ENCODE data around the gene IFI44L.

IFI44L gene

DNA sequence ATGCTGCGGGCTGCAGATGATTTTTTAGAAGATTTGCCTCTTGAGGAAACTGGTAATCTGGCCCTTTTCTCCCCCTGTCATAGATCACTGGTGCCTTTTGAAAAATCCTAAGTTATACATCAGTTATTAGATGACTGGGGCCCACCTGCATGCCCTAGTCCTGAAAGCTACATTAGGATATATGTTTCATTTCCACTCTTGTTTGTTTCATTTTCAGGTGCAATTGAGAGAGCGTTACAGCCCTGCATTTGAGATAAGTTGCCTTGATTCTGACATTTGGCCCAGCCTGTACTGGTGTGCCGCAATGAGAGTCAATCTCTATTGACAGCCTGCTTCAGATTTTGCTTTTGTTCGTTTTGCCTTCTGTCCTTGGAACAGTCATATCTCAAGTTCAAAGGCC lies 21.3 kb downstream of the IFI44L start:
- DNase-seq (ENCODE audit: low read depth in 2 of 2) = no peak

DNA sequence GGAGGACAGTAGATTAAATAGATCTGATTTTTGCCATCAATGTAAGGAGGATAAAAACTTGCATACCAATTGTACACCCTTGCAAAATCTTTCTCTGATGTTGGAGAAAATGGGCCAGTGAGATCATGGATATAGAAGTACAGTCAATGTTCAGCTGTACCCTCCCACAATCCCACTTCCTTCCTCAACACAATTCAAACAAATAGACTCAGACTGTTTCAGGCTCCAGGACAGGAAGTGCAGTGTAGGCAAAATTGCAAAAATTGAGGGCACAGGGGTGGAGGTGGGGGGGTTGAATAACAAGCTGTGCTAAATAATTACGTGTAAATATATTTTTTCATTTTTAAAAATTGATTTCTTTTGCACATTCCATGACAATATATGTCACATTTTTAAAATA lies 25.5 kb downstream of the IFI44L start:
- no peak for DNase-seq (ENCODE audit: low read depth in 2 of 2)

DNA sequence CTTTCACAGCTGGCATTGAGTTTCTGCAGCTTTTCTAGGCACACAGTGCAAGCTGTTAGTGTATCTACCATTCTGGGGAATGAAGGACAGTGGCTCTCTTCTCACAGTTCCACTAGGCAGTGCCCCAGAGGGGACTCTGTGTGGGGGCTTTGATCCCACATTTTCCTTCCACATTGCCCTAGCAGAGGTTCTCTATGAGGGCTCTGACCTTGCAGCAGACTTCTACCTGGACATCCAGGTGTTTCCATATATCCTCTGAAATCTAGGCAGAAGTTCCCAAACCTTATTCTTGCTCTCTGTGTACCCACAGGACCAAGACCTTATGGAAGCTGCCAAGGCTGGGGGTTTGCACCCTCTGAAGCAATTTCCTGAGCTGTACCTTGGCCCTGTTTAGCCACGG lies 27.0 kb downstream of the IFI44L start:
- DNase-seq (ENCODE audit: low read depth in 2 of 2) = no peak

DNA sequence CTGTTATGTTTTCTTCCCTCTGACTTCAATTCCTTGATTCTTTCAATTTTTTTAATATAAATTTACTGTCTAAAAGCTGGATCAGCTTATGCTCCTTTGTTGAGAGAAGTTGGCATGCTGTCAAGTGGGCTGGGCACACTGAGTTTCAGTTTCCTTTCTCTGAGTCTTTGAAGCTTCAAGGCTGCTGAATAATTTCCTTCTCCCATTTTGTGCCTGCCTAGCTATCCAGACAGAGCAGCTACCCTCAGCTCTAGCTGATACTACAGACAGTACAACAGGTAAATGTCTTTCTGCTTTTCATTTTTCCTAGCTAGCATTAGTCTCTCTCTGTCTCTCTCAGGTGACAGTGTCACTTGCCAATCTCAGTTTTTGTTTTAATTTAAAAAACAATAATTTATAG lies 29.4 kb downstream of the IFI44L start, which contains the start of gene IFI44:
Gene IFI44, plus strand, starts transcription at position 204 of the 400 bp plus-strand sequence. CDS start 365 bp downstream, outside the sequence.
- DNase-seq (ENCODE audit: low read depth in 2 of 2) = peak; percentile 41 to 49

DNA sequence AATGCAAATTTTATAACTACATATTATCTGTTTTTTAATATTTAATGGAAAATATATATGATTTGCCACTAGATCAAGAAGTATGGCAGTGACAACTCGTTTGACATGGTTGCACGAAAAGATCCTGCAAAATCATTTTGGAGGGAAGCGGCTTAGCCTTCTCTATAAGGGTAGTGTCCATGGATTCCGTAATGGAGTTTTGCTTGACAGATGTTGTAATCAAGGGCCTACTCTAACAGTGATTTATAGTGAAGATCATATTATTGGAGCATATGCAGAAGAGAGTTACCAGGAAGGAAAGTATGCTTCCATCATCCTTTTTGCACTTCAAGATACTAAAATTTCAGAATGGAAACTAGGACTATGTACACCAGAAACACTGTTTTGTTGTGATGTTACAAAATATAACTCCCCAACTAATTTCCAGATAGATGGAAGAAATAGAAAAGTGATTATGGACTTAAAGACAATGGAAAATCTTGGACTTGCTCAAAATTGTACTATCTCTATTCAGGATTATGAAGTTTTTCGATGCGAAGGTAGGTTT lies 29.9 kb downstream of the IFI44L start:
- DNase-seq (ENCODE audit: low read depth in 2 of 2) = no peak

DNA sequence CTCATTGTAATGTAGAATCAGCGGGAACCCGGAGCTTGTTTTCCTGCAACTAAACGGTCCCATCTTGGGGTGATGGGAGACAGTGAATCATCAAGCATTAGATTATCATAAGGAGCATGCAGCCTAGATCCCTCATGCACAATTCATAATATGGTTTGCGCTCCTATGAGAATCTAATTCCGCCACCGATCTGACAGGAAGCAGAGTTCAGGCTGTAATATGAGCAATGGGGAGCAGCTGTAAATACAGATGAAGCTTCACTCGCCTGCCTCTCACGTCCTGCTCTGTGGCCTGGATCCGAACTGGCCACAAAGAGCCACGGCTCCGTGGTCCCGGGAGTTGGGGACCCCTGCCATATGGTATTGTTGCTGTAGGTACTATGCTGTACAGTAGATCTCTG lies 31.0 kb downstream of the IFI44L start:
- DNase-seq (ENCODE audit: low read depth in 2 of 2) = no peak

DNA sequence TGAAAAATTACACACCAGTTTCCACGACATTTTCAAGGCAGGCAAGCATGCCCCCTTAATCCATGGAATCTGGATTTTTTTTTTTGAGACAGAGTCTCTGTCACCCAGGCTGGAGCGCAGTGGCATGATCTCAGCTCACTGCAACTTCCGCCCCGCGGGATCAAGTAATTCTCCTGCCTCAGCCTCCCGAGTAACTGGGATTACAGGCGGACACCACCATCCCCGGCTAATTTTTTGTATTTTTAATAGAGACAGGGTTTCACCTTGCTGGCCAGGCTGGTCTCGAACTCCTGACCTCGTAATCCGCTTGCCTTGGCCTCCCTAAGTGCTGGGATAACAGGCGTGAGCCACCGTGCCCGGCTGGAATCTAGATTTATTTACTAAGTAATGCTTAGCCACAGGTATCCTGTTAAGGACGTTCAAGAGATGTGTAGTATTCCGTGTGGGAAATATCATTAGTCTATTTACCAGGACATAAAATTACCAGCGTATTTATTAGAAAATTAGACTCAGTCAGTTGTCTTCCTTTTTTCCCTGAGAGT lies 31.8 kb downstream of the IFI44L start:
- DNase-seq (ENCODE audit: low read depth in 2 of 2) = no peak

DNA sequence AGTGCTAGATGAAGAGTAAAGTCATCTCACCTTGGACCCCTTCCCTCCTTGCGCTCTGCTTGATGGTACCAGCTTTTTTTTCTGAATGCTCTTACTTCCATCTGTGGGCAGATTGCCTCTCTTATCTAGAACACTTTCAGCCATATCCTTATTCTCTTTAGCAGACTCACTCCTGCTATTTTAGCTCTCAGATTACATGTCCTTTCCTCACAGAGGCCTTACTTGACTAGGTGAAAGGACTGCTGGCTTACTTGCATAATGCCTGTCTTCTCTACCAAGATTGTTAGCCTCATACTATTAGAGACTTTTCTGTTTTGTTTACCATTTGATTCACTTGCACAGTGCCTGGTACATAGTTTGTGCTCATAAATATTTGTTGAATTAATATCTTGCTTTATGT lies 38.7 kb downstream of the IFI44L start:
- no peak for DNase-seq (ENCODE audit: low read depth in 2 of 2)

DNA sequence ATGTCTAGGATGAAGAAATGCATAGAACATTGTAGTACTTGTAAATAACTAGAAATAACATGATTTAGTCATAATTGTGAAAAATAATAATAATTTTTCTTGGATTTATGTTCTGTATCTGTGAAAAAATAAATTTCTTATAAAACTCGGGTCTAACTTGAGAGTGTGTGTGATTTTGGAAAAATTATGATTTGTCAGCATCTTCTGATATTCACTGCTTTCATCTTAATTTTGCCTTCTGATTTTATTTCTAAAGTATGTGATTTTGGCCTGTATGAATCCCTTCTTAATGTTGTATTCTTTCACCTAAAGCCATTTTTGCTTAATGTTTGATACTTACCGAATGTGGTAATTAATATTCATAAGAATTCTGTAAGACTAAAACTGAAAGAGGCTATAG lies 43.7 kb downstream of the IFI44L start:
- DNase-seq (ENCODE audit: low read depth in 2 of 2) = no peak

DNA sequence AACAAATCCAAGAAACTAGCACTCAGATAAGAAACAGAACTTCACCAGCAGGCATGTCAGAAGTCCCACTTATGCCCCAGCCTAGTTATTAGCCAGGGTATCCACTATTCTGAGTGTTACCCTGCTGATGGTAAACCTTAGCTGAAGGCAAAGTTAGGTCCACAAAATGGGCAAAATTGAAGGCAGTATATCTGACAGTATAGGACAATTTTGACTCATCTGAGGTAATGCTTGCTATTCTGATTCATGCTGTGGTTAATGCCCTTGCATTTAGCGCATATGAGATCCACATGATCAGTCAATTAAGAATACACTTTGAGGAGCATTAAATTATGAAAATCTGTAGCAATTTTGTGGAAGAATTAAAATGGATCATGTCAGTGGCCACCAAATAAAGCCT lies 44.5 kb downstream of the IFI44L start:
- no peak for DNase-seq (ENCODE audit: low read depth in 2 of 2)

DNA sequence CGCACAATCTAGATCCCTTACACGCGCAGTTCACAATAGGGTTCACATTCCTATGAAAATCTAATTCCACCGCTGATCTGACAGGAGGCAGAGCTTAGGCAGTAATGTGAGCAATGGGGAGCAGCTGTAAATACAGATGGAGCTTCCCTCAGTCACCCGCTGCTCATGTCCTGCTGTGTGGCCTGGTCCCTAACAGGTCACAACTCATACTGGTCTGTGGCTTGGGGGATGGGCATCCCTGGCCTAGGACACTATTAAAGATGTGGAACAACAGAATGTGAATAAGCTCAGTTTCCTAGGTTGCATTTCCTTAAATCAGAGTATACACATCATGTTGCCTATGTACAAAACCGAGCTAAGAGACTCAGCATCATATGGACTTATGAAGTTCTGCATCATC lies 45.6 kb downstream of the IFI44L start:
- DNase-seq (ENCODE audit: low read depth in 2 of 2) = no peak

DNA sequence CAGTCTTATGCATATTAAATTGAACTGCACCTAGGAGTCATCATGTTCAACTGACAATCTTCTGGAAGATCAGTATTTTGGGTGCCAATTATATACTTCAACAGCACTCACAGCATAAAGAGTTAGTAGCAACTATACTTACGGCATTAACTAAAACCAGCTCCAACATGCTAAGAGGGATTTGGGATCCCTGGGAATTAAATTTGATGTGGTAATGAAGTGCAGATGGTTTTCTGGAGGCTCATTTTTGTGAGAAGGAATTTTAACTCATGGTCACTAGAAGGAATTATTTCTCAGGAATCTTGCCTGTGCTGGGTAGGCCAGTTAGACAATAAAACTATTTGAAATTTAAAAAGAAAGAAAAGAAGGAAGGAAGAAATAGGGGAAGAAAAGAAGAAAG lies 47.7 kb downstream of the IFI44L start:
- DNase-seq (ENCODE audit: low read depth in 2 of 2) = no peak

DNA sequence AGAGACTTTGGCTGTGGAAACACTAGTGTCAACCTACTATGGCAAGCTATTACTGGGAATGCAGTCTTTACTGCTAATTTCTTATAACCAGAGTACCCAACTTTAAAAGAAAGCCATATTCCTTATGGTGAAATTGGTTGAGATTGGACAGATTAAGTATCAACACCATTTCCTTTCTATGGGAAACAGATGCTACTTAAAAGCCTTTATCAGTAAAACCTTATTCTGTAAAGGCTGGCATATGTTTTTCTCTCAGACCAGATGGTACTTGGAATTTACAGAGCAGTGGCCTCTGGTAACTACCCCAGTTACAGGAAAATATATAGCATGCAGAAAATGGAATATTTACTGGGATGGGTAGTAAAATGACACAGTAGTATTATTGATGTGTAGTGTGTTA lies 48.2 kb downstream of the IFI44L start:
- DNase-seq (ENCODE audit: low read depth in 2 of 2) = no peak

DNA sequence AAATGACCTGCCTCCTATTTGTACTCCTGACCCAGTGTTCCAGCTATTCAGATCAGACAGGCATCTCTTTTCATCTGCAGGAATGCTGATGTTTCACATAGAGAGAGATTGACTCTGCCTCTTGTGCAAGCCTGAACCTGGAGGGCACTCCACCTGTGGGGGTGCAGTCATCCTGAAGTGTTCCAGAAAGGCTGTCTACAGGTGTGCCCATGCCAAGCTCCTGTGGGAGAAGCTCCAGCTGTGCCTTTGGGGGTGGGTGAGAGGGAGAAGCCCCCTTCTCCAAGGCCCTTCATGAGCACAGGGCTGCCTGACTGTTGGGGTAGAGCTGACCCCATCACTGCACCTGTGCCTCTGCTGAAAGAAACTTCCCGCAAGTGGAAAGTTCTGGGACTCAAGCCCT lies 52.2 kb downstream of the IFI44L start:
- DNase-seq (ENCODE audit: low read depth in 2 of 2) = no peak

DNA sequence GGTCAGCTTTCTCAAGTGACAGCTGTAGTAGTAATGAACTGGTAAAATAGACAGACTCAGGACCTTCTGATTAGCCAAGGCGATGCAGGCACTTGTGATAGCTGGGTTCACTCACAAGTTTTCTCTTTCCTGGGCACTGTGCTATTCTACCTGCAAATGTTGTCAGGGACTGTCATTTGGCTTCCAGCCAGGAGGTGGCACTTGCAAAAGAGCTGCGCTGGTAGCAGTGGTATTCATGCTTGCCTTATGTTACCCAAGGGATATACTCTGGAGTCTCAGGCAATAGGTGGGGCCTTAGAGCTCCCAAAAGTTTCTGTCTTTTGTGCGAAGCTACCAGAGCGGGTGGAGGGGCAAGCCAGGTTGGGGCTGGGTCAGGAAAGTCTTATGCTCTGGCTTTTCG lies 52.9 kb downstream of the IFI44L start:
- no peak for DNase-seq (ENCODE audit: low read depth in 2 of 2)

DNA sequence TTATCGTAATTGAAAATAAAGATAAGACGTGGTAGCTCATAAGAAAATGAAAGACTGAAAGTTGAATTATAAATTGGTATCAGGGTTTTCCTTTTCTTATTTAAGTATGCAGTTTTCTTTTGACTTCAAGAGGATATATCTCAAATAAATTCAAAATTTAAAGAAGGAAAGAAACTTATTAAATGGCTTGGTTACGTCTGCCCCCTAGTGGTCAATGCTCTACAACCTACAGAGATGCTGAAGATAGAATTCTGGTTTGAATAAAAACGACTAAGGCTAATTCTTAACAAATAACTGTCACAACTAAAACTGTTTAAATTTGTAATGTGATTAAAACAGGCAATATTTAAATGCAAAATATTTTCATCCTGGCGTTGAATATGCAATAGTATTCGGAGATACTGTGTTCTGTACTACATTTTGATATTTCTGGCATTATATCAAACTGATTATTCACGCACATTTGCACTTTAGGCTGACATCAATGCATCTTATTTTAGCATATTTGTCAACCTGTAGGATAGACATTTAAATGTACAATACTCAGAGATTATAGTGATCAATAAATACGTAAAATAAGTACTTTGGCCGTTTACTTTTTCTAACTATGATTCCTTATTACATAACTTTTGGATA lies 56.2 kb downstream of the IFI44L start:
- DNase-seq (ENCODE audit: low read depth in 2 of 2) = peak; percentile 15 to 53

DNA sequence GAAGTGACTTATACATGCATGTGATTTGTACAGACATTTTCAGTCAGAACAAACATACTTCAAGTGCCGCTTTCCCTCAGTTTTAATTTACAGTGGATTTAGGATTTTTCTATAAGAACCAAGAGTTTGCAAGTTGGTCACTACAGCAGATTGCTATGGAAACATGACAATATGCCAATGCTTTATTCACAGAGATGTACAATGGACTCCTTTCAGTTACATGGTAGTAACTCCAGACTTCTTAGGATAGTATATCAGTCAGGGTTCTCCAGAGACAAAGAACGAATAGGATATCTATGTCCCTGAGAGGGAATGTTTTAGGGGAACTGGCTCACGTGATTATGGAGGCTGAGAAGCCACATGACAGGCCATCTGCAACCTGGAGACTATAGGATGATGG lies 56.7 kb downstream of the IFI44L start:
- no peak for DNase-seq (ENCODE audit: low read depth in 2 of 2)

DNA sequence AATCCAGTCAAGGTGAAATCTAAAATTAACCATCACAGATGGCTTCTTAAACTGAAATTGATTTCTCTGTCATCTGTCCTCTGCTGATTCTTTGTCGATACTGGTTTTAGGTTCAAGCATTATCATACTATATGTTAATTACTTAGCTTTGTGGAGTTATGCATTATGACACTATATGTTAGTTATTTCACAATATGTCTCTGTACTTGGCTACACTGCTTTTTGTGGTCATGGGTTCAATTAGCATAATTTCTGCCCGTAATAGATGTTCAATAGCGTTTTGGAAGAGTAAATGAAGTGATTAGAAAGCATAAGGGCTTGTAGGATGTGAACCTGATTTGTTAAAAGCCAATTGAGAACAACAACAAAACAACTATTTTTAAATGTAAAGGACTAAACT lies 57.5 kb downstream of the IFI44L start:
- no peak for DNase-seq (ENCODE audit: low read depth in 2 of 2)

DNA sequence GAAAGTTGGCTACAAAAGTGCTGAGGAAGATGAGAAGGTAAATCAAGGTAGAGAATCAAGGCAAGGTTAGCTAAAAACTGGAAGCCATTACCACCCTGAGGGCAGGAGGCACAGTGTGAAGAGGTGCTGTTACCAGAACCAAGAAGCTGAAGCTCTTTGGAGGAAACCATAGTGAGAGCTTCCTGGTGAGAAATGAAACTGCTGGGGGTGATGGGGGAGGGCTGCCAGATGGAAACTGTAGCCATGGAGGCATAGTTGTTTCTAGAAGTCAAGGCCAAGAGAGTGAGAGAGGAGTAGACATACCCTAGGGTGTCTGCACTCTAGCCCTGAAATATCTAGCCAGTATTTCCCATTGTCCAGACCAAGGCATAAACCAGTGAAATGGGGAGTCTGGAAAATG lies 58.1 kb downstream of the IFI44L start:
- DNase-seq (ENCODE audit: low read depth in 2 of 2) = no peak

DNA sequence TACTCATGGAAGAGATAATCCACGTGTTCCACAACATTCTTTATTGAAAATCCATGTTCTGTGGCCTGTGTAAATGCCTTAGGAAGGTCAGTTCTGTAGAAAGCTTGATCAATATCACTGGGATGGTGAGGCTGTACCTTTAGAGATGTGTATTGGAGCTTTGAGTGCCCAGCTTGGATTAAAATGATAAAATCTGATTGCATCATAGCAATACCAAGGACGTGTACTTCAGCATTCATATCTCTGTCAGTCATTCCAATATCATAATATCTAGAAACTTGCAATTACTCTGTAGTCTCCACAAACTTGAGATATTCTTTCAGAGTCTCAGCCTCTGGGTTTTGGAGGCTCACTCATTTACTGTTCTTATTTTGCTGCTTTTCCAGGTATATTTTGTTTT lies 61.0 kb downstream of the IFI44L start:
- DNase-seq (ENCODE audit: low read depth in 2 of 2) = no peak

DNA sequence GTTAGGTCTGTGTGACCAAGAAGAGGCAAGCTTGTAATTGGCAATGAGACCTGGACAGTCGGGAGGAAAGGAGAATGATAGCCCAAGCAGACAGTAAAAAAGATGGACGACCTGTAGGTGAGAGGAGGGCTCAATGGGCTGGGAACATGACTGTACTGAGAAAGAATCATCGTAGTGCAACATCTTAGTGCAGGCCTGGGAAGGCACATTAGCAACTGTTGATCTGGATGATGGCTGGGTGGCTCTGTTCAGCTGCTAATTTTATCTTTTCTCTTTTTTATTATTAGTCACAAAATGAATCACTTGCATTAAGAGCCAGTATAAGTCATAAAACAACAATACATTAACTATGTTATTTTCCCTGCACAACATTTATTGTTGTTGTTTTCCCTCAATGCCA lies 62.2 kb downstream of the IFI44L start:
- no peak for DNase-seq (ENCODE audit: low read depth in 2 of 2)

DNA sequence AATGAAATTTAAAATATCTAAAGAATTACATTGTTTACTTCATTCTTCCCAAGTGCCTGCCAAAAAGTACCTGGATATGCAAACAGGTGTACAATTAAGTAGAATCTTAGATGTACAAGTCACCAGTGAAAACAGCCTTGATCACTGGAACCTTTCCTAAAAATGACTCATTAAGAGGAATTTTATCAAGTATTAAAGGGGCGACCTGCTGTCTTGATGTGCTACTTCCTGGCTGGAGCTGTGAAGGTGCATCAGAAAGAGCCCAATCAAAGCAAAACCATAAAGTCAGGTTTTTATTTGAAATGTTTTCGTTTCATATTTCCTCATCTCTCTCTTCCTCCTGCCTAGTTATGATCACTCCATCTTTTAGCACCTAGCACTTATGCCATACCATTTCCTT lies 62.8 kb downstream of the IFI44L start:
- no peak for DNase-seq (ENCODE audit: low read depth in 2 of 2)

DNA sequence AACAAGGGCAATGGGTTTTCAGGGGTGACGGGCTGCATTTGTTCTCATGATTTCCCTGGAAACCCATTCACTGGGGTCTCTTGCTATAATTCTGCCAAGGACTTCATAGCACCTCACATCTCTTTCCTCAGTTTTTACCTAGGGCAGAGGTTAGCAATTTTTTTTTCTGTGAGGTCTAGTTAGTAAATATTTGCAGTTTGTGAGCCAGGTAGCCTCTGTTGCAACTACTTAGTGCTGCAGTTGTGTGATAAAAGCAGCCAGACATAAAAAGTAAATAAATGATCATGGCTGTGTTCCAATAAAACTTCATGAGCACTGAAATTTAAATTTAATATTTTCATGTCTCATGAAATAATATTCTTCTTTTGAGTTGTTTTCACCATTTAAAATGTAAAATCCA lies 67.1 kb downstream of the IFI44L start:
- DNase-seq (ENCODE audit: low read depth in 2 of 2) = no peak

DNA sequence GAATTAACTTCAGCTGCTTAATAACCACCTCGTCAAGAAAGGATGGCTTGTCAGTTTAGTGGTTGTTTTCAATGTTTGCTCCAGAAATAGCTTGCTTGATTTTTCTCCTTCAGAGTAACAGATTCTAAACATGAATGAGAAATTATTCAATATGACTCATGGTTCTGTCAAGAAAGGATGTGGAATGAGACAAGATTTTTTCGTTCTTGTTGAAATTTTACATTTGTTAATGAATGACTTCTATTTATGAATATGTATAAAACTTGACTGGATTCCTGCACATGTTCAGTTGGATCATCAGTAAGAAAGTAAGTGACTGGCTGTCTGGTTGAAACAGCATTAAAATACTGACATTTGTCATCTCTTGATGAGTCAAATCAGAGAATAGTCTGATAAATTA lies 67.7 kb downstream of the IFI44L start:
- no peak for DNase-seq (ENCODE audit: low read depth in 2 of 2)

All from activated CD4-positive, alpha-beta T cell treated with anti-CD3 and anti-CD28 coated beads for 24 hours (primary cell).